D721Med (cell line): ENCODE results near the gene REV3L.

ENCODE experiments used
- DNase-seq: peaks from one replicate; pipeline ENCODE4 v3.0.0; 2011; ENCODE audit warnings: low spot score; ENCODE audit not compliant: insufficient read length
- FAIRE-seq: peaks from 2 replicates; lab custom pipeline; 2011; peaks lifted over from hg19 to GRCh38; lab: Jason Lieb, UNC
- CTCF ChIP-seq: IDR thresholded peaks from 2 replicates; pipeline ENCODE4 v1.5.1; 2012; ENCODE audit warnings: mild to moderate bottlenecking, control low read depth; ENCODE audit not compliant: insufficient read depth; ENCODE audit errors: missing control alignments

The REV3L gene

GRCh38 chr6:111356551-111356950 lies 126.5 kb downstream of the REV3L start:
- DNase-seq (no peak), FAIRE-seq (no peak)
- no peak for TF ChIP-seq CTCF

GRCh38 chr6:111354758-111355555 lies 128.1 kb downstream of the REV3L start:
- no peak for FAIRE-seq
- TF ChIP-seq CTCF, result no peak

GRCh38 chr6:111353912-111354462 lies 129.0 kb downstream of the REV3L start:
- DNase-seq (no peak), FAIRE-seq (no peak)
- no peak for TF ChIP-seq CTCF

More at GRCh38 chr6:111354758-111355555, 128.1 kb downstream of the REV3L start:
- no peak for DNase-seq

GRCh38 chr6:111347589-111347988 lies 135.4 kb downstream of the REV3L start:
- FAIRE-seq (no peak), DNase-seq (no peak)
- no peak for TF ChIP-seq CTCF

- TF ChIP-seq CTCF, result no peak
- DNase-seq (no peak), FAIRE-seq (no peak)
Measured at GRCh38 chr6:111342913-111343312, 140.1 kb downstream of the REV3L start.

- DNase-seq, result no peak
- no peak for TF ChIP-seq CTCF
- no peak for FAIRE-seq
Measured at GRCh38 chr6:111339294-111339693, 143.7 kb downstream of the REV3L start.

- DNase-seq (no peak), FAIRE-seq (no peak)
- TF ChIP-seq CTCF, result no peak
Measured at GRCh38 chr6:111338843-111339242, 144.2 kb downstream of the REV3L start.
